ENCODE results near the gene OR9Q1. TPM values are rescaled to one million over a fixed set of nuclear protein-coding genes. Genes with fewer than 3 reads are reported as not detected.

The OR9Q1 gene
- total and polyA plus RNA-seq, 2 of the 8 experiments (the other 6 are each of a cell fraction or from before 2014, with no cell fraction given): not detected

GRCh38 chr11:57982776-57983175 is 40.9 kb upstream of the OR9Q1 start:
- Histone ChIP-seq H2BK15ac (ENCODE audit: low read length) (no peak overlapping the region), H2BK120ac (replicated peaks; ENCODE audit: low read depth, low read length) (no peak overlapping the region), H3K79me1 (ENCODE audit: low read depth, low read length) (no peaks in the 10 kb centered on the region), H3K18ac (ENCODE audit: extremely low read depth, low read length) (no peak overlapping the region), H4K8ac (ENCODE audit: extremely low read depth, insufficient read depth, low read length) (no peak overlapping the region), H2AFZ (ENCODE audit: low read length) (no peak overlapping the region), H4K5ac (ENCODE audit: insufficient read length, low read depth, low read length) (no peak overlapping the region), H2BK12ac (ENCODE audit: low read depth, low read length) (no peak overlapping the region), H3K27me3 (replicated peaks in 1 of 4; ENCODE audit: control insufficient read depth in 3 of 4, extremely low read depth in 1 of 4, insufficient read depth in 3 of 4, low read length in 3 of 4) (no peaks in the 10 kb centered on the region), H2BK20ac (ENCODE audit: low read length) (no peak overlapping the region), H3K14ac (ENCODE audit: insufficient read length) (no peak overlapping the region), H4K20me1 (replicated peaks in 1 of 2; ENCODE audit: control insufficient read depth in 1 of 2, insufficient read depth in 2 of 2, low read length in 2 of 2) (no peaks in the 10 kb centered on the region), H3K36me3 (ENCODE audit: control insufficient read depth in 2 of 4, insufficient read depth in 4 of 4, low read length in 3 of 4) (no peaks in the 10 kb centered on the region), H3K4me2 (ENCODE audit: insufficient read depth in 1 of 2, low read depth in 2 of 2, low read length in 2 of 2) (no peak overlapping the region), H3K23ac (ENCODE audit: insufficient read length) (no peak overlapping the region), H2AK5ac (ENCODE audit: low read depth, low read length) (no peak overlapping the region), H3K79me2 (ENCODE audit: control insufficient read depth in 1 of 2, insufficient read depth in 2 of 2, low read length in 2 of 2) (no peaks in the 10 kb centered on the region), H3K23me2 (ENCODE audit: low read depth, low read length) (no peaks in the 10 kb centered on the region), H2BK5ac (ENCODE audit: low read depth, low read length) (no peak overlapping the region), H3K4me1 (replicated peaks in 1 of 4; ENCODE audit: control insufficient read depth in 3 of 4, insufficient read depth in 4 of 4, low read length in 3 of 4) (peaks cover 0 to under 1% (median 0%) of the 10 kb centered on the region in 4 experiments; a peak in 2 of 7 replicates), H3K56ac (replicated peaks; ENCODE audit: insufficient read length, low read depth, low read length) (no peak overlapping the region), H4K91ac (replicated peaks; ENCODE audit: insufficient read length, low read length) (no peak overlapping the region), H3K9ac (replicated peaks in 1 of 4; ENCODE audit: extremely low read depth in 1 of 4, low read depth in 3 of 4, low read length in 3 of 4) (no peak overlapping the region), H3K4me3 (ENCODE audit: extremely low read depth in 1 of 4, insufficient read depth in 2 of 4, low read depth in 3 of 4, low read length in 4 of 4) (no peak overlapping the region), H3K9me3 (ENCODE audit: insufficient read depth in 2 of 2, low read depth in 1 of 2, low read length in 1 of 2) (no peaks in the 10 kb centered on the region), H3K27ac (ENCODE audit: low read depth, low read length) (no peak overlapping the region), H3K4ac (replicated peaks; ENCODE audit: insufficient read length, low read depth, low read length) (no peak overlapping the region)
- DNase-seq (ENCODE audit: low read depth in 1 of 2, low spot score in 2 of 2): no peak
- FAIRE-seq: no peak
- ChIA-PET POLR2A (ENCODE audit: partially characterized antibody) (interaction anchor here (0.6 kb wide), 1 partner anchor 59 kb away, joined by 4 read pairs; no protein-coding TSS in a partner anchor), CTCF (ENCODE audit: partially characterized antibody) (interaction anchor here (1.3 kb wide), 1 partner anchor 302 kb away, joined by 3 read pairs; no protein-coding TSS in a partner anchor)
- 88% methylated on average over 4 of the region's 4 CpGs; no CpG with 5 or more reads in 1 of the 2 experiments for WGBS, 2 experiments (ENCODE audit: extremely low coverage in 1 of 2, insufficient coverage in 1 of 2, insufficient read length in 1 of 2, insufficient replicate concordance in 2 of 2, low coverage in 1 of 2, low lambda C conversion rate in 2 of 2, missing lambda C conversion rate in 1 of 2)
- no peak for TF ChIP-seq RNF2 (IDR thresholded peaks at IDR 0.05; ENCODE audit: borderline replicate concordance, low read depth, low read length, missing control alignments, poor library complexity, severe bottlenecking)
- no peak for TF ChIP-seq ZNF274 (IDR thresholded peaks at IDR 0.05; ENCODE audit: borderline replicate concordance, extremely low read depth, low read length)
- TF ChIP-seq HDAC6 (IDR thresholded peaks at IDR 0.05; ENCODE audit: low read depth, low read length): no peak
- no peak for TF ChIP-seq E2F6 (IDR thresholded peaks at IDR 0.05)
- TF ChIP-seq USF2 (IDR thresholded peaks at IDR 0.05; ENCODE audit: low read length): no peak
- TF ChIP-seq MAX (IDR thresholded peaks at IDR 0.05): no peak
- TF ChIP-seq TEAD4 (IDR thresholded peaks at IDR 0.05; ENCODE audit: low read depth, low read length): no peak
- TF ChIP-seq CTCF (IDR thresholded peaks at IDR 0.05; ENCODE audit: control extremely low read depth in 1 of 3, insufficient read depth in 1 of 3, low read depth in 1 of 3, low read length in 3 of 3): no peak
- no peak for TF ChIP-seq GTF2F1 (IDR thresholded peaks at IDR 0.05; ENCODE audit: borderline replicate concordance, low read depth, low read length)
